ENCODE data around the gene DMC1.
"Not testable (repeated sequence)": the region's sequence is repeated elsewhere in the genome, so short reads cannot be mapped to it uniquely, and the experiment has no call there.

- TF ChIP-seq, protein P1, sequence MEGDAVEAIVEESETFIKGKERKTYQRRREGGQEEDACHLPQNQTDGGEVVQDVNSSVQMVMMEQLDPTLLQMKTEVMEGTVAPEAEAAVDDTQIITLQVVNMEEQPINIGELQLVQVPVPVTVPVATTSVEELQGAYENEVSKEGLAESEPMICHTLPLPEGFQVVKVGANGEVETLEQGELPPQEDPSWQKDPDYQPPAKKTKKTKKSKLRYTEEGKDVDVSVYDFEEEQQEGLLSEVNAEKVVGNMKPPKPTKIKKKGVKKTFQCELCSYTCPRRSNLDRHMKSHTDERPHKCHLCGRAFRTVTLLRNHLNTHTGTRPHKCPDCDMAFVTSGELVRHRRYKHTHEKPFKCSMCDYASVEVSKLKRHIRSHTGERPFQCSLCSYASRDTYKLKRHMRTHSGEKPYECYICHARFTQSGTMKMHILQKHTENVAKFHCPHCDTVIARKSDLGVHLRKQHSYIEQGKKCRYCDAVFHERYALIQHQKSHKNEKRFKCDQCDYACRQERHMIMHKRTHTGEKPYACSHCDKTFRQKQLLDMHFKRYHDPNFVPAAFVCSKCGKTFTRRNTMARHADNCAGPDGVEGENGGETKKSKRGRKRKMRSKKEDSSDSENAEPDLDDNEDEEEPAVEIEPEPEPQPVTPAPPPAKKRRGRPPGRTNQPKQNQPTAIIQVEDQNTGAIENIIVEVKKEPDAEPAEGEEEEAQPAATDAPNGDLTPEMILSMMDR (IDR thresholded peaks at IDR 0.05), result not testable (repeated sequence)
- TF ChIP-seq POLR2A (IDR thresholded peaks at IDR 0.05), result not testable (repeated sequence)
Observed at GRCh38 chr22:38615064-38615405, 45.1 kb upstream of the DMC1 start.

All from esophagus squamous epithelium (tissue), 4 donors.